ENCODE measurements around the gene ST14.

GRCh38 chr11:130180896-130181294 is 21.3 kb downstream of the ST14 start:
- TF ChIP-seq ZBTB49 (tag by site-specific recombination; IDR thresholded peaks at IDR 0.05; ENCODE audit: low read depth) (no peak), CTCF (tag by site-specific recombination; IDR thresholded peaks at IDR 0.05) (no peak), ZNF785 (tag by site-specific recombination; IDR thresholded peaks at IDR 0.05) (no peak), ELK4 (IDR thresholded peaks at IDR 0.05; ENCODE audit: borderline replicate concordance, low read depth, low read length) (no peak), ZNF274 (IDR thresholded peaks at IDR 0.05; ENCODE audit: low read length) (no peak), ZNF274 (tag by site-specific recombination; IDR thresholded peaks at IDR 0.05; ENCODE audit: borderline replicate concordance) (no peak), ZBTB10 (tag by site-specific recombination; IDR thresholded peaks at IDR 0.05) (no peak), ZNF510 (tag by site-specific recombination; IDR thresholded peaks at IDR 0.05; ENCODE audit: insufficient replicate concordance) (no peak), ZBTB20 (tag by site-specific recombination; IDR thresholded peaks at IDR 0.05) (no peak), ZNF561 (tag by site-specific recombination; IDR thresholded peaks at IDR 0.05; ENCODE audit: borderline replicate concordance) (no peak), ZNF146 (tag by site-specific recombination; IDR thresholded peaks at IDR 0.05) (no peak)
